GM12873 (cell line): Measurements from ENCODE around the gene SND1.

Source experiments
- CTCF ChIP-seq: IDR thresholded peaks from 2 replicates; pipeline ENCODE4 v1.5.1; 2012; ENCODE audit warnings: low read depth, mild to moderate bottlenecking, moderate library complexity, low read length, control low read depth; ENCODE audit not compliant: insufficient read depth; ENCODE audit errors: missing control alignments

Gene SND1

GRCh38 chr7:128115336-128115820, 463.4 kb downstream of the SND1 start:
- TF ChIP-seq CTCF: no peak

GRCh38 chr7:128115821-128116723, 464.1 kb downstream of the SND1 start:
- TF ChIP-seq CTCF: no peak

- TF ChIP-seq CTCF: no peak
These were observed 464.7 kb downstream of the SND1 start for GRCh38 chr7:128116740-128117139.

GRCh38 chr7:128117691-128118090, 465.7 kb downstream of the SND1 start:
- TF ChIP-seq CTCF: no peak

GRCh38 chr7:128119036-128119435, 467.0 kb downstream of the SND1 start:
- TF ChIP-seq CTCF: no peak

GRCh38 chr7:128120116-128120515, 468.1 kb downstream of the SND1 start:
- TF ChIP-seq CTCF: no peak

GRCh38 chr7:128120976-128121490, 469.0 kb downstream of the SND1 start:
- TF ChIP-seq CTCF: no peak
